ENCODE results near the gene PANK4. TPM values are rescaled to one million over a fixed set of nuclear protein-coding genes. Genes with fewer than 3 reads are reported as not detected.

PANK4 gene
- total and polyA plus RNA-seq, 2 donors (not counting 3 experiments of a cell fraction or from before 2014, with no cell fraction given), result 22.1 to 34.0 TPM

GRCh38 chr1:2525572-2525919, 850 bp downstream of the PANK4 start:
- no TSS peak for BruUV-seq (replicated peaks)
- H3K27ac ChIP-seq (ENCODE audit: insufficient read depth, low read depth, low read length), result peak overlapping the region; percentile 58
- ChIA-PET CTCF (interaction anchor here (0.9 to 2.0 kb wide), 8 partner anchors 11 to 927 kb away, joined by 3 to 13 read pairs (median 5); partner anchors contain the start of genes FAAP20 and PRXL2B), POLR2A (no interaction called here)
- peaks cover 17% of the 10 kb centered on the region for H3K4me1 ChIP-seq (ENCODE audit: control insufficient read depth, extremely low read depth, insufficient read depth, low read length)
- no peak for DNase-seq (ENCODE audit: low read depth, low spot score)
- no peak for TF ChIP-seq GATA2 (IDR thresholded peaks at IDR 0.05; ENCODE audit: insufficient read depth, insufficient read length, low read depth, low read length)
- TF ChIP-seq MYC (IDR thresholded peaks at IDR 0.05; ENCODE audit: low read depth, low read length), result no peak
- TF ChIP-seq MAX (IDR thresholded peaks at IDR 0.05; ENCODE audit: insufficient read depth, insufficient read length), result no peak
- no peak for TF ChIP-seq EZH2 (IDR thresholded peaks at IDR 0.05; ENCODE audit: borderline replicate concordance, low read depth, low read length, severe bottlenecking)
- TF ChIP-seq JUN (IDR thresholded peaks at IDR 0.05; ENCODE audit: borderline replicate concordance, insufficient read depth, insufficient read length, low read depth), result no peak
- no peak for TF ChIP-seq CTCF (IDR thresholded peaks at IDR 0.05; ENCODE audit: extremely low read depth in 1 of 2, insufficient read depth in 1 of 2, low read depth in 1 of 2, low read length in 2 of 2)
- no peak for TF ChIP-seq POLR2AphosphoS5 (IDR thresholded peaks at IDR 0.05; ENCODE audit: insufficient read depth, low read depth, low read length)
- no peak for TF ChIP-seq POLR2A (IDR thresholded peaks at IDR 0.05; ENCODE audit: low read depth, low read length)
- no peak for TF ChIP-seq FOS (IDR thresholded peaks at IDR 0.05; ENCODE audit: borderline replicate concordance, insufficient read depth, low read length)
- H3K9ac ChIP-seq (replicated peaks; ENCODE audit: extremely low read depth, insufficient read depth, low read length), result peak overlapping the region; percentile 86
- H3K4me3 ChIP-seq (replicated peaks in 1 of 3; ENCODE audit: insufficient read depth in 1 of 3, low read depth in 1 of 3, low read length in 3 of 3), result peak overlapping the region; percentile 75 to 97 (median 91)
- no peak overlapping the region for H2AFZ ChIP-seq (ENCODE audit: low read depth, low read length)
- H3K79me2 ChIP-seq (ENCODE audit: control insufficient read depth, insufficient read depth, low read length), result peaks cover 40% of the 10 kb centered on the region
- no peaks in the 10 kb centered on the region for H3K9me3 ChIP-seq (replicated peaks; ENCODE audit: control insufficient read depth, insufficient read depth, low read length)
- no peaks in the 10 kb centered on the region for H3K9me1 ChIP-seq (replicated peaks; ENCODE audit: control insufficient read depth, extremely low read depth, insufficient read depth, low read length)
- H3K4me2 ChIP-seq (ENCODE audit: insufficient read depth, low read length), result peak overlapping the region; percentile 70
- peak; percentile 60 for FAIRE-seq
- H3K27me3 ChIP-seq (ENCODE audit: control insufficient read depth in 2 of 2, insufficient read depth in 2 of 2, low read length in 2 of 2), result peaks cover 4 to 13% of the 10 kb centered on the region in 2 experiments
- dilution Hi-C loops (cut with MboI; ENCODE audit: extremely low pct_ligation_motif_present, low sequenced_read_pairs) (no loop called here), intact Hi-C loops (cut with micrococcal nuclease) (no loop called here)
- no peaks in the 10 kb centered on the region for H4K20me1 ChIP-seq (replicated peaks; ENCODE audit: control insufficient read depth, extremely low read depth, insufficient read depth, low read length)
- peaks cover 3 to 7% of the 10 kb centered on the region in 2 experiments for H3K36me3 ChIP-seq (ENCODE audit: control insufficient read depth in 2 of 2, extremely low read depth in 1 of 2, insufficient read depth in 2 of 2, low read length in 2 of 2)

All from endothelial cell of umbilical vein (primary cell).